Measurements from ENCODE around the gene PRSS53.

The PRSS53 gene

DNA sequence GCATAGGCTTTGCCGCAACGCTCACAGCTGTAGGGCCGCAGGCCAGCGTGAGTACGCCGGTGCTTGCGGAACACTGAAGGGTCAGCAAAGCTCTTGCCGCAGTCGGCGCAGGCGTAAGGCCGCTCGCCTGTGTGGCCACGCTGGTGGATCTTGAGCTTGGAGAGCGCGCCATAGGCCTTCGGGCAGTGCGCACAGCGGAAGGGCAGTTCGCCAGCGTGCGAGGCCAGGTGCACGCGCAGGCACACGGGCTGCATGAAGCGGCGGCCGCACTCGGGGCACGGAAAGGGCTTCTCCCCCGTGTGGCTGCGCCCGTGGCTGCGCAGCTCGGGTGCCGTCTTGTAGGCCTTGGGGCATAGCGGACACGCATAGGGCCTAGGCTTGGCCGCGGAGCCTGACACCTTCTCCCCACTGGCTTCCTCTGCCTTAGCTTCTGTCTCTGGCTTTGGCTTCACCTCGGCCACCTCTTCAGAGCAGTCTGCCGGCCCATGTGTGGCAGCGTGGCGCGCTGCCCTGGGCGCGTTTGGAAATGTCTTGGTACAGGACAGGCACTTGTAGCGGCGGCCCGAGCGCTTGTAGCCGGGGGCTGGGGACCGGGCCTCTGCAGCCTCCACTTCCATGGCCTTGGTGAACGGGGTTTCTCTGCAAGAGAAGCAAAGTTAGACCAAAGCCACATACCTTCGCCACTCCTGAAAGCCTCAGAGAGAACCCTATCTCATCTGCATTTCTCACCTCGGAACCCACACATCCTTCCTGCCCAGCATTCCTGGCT, 24.7 kb downstream of the PRSS53 start:
- H3K4me3 ChIP-seq (ENCODE audit: low read depth, low read length) = no peak overlapping the region; the same call in 1 of the 2 replicates
- TF ChIP-seq, protein P1, sequence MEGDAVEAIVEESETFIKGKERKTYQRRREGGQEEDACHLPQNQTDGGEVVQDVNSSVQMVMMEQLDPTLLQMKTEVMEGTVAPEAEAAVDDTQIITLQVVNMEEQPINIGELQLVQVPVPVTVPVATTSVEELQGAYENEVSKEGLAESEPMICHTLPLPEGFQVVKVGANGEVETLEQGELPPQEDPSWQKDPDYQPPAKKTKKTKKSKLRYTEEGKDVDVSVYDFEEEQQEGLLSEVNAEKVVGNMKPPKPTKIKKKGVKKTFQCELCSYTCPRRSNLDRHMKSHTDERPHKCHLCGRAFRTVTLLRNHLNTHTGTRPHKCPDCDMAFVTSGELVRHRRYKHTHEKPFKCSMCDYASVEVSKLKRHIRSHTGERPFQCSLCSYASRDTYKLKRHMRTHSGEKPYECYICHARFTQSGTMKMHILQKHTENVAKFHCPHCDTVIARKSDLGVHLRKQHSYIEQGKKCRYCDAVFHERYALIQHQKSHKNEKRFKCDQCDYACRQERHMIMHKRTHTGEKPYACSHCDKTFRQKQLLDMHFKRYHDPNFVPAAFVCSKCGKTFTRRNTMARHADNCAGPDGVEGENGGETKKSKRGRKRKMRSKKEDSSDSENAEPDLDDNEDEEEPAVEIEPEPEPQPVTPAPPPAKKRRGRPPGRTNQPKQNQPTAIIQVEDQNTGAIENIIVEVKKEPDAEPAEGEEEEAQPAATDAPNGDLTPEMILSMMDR (IDR thresholded peaks at IDR 0.05; ENCODE audit: low read depth, low read length) = no peak

- TF ChIP-seq, protein P1 (IDR thresholded peaks at IDR 0.05; ENCODE audit: low read depth, low read length) = no peak
- no peak overlapping the region for H3K4me3 ChIP-seq (ENCODE audit: low read depth, low read length)
Observed at GRCh38 chr16:31063495-31063842, 25.3 kb downstream of the PRSS53 start.

- TF ChIP-seq, protein P1 (IDR thresholded peaks at IDR 0.05; ENCODE audit: low read depth, low read length) = no peak
- H3K4me3 ChIP-seq (ENCODE audit: low read depth, low read length) = no peak overlapping the region
Observed at GRCh38 chr16:31061813-31062440, 26.8 kb downstream of the PRSS53 start.

GRCh38 chr16:31061126-31061812, 27.5 kb downstream of the PRSS53 start:
- no peak overlapping the region for H3K4me3 ChIP-seq (ENCODE audit: low read depth, low read length)
- TF ChIP-seq, protein P1 (IDR thresholded peaks at IDR 0.05; ENCODE audit: low read depth, low read length) = no peak

- TF ChIP-seq, protein P1 (IDR thresholded peaks at IDR 0.05; ENCODE audit: low read depth, low read length) = no peak
- no peak overlapping the region for H3K4me3 ChIP-seq (ENCODE audit: low read depth, low read length)
Observed at GRCh38 chr16:31055613-31056012, 33.1 kb downstream of the PRSS53 start.

GRCh38 chr16:31052114-31052513, 36.6 kb downstream of the PRSS53 start:
- no peak overlapping the region for H3K4me3 ChIP-seq (ENCODE audit: low read depth, low read length)
- TF ChIP-seq, protein P1 (IDR thresholded peaks at IDR 0.05; ENCODE audit: low read depth, low read length) = no peak

All from WI38 (cell line).